Measurements from ENCODE around the gene MFRP.

GRCh38 chr11:119340335-119341221, 5.9 kb downstream of the MFRP start, which contains the start of gene C1QTNF5:
- TF ChIP-seq CTCF (IDR thresholded peaks at IDR 0.05) (no peak), POLR2A (IDR thresholded peaks at IDR 0.05) (no peak)

Data from testis (tissue), 2 donors.